ENCODE measurements around the gene HSP90AB1.

Gene HSP90AB1

DNA sequence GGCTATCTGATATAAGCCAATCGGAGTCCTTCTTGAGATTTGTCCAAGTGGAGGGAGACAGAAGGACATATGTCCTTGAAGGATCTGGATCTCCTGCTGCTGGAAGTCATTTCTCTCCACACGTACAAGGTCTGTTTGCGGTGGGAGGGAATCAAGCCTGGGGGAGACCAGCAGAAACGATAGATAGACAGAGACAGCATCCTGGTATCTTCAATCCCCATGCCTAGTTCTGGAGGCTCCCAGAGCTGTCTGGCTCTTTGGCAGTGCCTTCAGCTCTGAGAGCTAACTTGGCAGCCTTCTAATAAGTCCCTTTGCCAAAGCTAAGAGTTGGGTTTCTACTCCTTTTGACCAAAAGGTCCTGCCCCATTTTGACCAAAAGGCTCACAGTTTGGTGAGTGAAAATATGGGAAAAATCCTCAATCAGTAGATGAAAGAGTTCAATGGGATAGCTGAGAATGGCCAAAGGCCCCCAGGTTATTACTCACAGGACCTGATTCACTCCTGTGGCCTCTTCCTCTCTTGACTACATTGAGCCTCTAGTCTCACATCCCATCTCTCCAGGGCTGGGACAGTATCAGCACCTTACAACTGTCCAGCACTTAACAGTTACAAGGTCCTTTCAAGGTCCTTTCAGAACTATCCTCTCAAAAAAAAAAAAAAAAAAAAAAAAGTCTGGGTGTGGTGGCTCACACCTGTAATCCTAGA, 45.9 kb downstream of the HSP90AB1 start:
- no peak for DNase-seq

- no peak for DNase-seq
Measured at GRCh38 chr6:44294832-44295791, 48.2 kb downstream of the HSP90AB1 start.

- DNase-seq, result no peak
Measured at GRCh38 chr6:44297063-44298038, 50.5 kb downstream of the HSP90AB1 start.

DNA sequence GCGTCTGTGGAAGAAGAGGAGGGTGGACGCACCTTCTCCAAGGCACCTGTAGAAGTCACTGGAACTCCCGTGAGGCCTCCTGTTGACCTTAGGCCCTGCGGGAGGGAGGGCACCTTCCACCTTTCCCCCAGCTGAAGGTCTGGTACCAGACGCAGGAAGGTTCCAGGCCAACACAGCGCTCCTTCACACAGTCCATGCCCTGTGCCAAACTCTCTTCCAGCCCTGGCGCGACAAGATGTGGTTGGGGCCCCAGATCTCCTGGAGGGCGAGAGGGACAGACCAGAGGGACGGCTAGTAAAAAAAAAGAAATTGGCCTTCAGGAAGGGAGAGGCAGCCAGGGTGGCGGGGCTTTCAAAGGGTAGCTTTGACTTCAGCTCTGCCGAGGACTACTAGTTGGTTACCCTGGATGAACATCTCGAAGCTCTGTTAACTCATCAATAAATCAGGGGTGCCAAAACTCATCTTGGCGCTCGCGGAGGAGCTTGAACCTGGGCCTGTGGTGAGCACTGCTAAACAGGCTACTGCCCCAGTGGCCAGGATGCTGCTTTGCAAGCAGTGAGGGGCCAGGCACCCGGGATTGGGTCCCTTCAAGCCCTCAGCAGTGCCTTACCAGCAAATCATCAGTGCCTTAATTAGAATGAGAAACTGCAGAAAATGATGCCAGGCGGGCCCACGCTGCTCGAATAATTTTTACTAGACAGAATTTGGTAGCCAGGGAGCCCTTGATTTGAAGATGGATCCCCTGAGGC, 51.3 kb downstream of the HSP90AB1 start:
- no peak for DNase-seq

DNA sequence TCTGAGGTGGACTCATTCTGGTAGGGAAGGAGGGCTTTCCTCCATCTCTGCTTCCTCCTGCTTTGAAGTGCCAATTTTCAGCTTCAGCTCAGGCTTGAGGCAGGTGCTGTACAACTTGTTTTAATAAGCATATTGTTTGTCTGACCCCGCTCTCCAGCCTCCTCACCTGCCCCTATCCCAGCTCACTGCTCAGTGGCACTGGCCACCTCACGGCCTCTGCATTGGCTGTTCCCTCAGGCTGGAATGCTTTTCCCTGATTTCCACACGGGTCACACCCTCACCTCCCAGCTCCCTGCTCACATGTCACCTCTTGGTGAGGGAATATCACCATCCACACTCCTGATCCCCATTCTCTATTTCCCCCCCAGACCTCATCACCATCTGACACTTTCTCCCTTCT, 52.0 kb downstream of the HSP90AB1 start:
- no peak for DNase-seq

DNA sequence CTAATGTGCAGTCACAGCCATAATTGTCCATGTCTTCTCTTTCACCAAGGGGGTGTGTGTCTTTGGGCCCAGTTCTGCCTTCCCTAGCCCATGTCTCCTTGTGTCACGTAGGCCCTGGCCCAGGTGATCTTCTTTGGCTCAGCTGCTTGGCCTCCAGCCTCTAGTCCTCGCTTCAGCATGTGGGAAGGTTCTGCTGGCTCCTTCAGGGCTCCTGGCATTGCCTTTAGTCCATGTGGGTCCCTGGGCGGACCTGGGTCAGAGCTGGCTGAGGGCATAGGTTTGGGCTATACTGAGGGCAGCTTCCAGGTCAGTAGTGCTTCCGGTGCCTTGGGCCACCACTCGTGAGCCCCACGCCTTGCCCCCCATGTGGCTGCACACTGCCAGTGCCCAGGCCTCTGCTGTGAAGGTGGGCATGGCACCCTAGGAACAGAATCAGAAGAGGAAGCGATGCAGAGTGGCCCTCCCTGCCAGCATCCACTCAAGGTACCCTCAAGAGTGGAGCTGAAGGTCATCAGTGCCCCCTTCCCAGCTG, 53.5 kb downstream of the HSP90AB1 start:
- DNase-seq, result no peak

GRCh38 chr6:44301106-44301505, 54.2 kb downstream of the HSP90AB1 start:
- DNase-seq, result no peak

GRCh38 chr6:44301782-44302564, 55.1 kb downstream of the HSP90AB1 start:
- no peak for DNase-seq

DNA sequence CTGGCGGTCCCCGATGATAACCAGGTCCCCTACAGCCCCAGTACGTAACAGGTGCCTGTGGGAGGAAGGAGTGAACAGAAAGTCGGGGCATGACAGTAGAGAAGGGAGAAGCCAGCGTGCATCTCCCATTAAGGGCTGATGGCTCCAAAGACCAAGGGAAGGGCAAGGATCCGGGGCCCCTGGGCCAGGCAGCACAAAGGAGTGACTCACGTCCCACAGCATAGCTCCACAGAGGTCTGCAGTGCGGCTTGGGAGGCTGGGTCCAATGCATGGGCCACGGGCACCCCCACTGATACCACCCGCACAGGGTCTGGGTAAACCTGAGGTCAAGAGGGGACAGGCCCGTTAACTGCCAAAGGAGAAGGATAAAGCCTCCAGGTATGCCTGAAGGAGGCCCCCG, 56.0 kb downstream of the HSP90AB1 start:
- no peak for DNase-seq

Data from GF-D8 (cell line).